NCI-H524 (cell line): ENCODE measurements around the gene MOGAT2.

Source experiments
- DNase-seq, 2 experiments: peaks; one replicate each; lab custom pipeline; 2025; lab: John Stamatoyannopoulos, UW

Gene MOGAT2

GRCh38 chr11:75781296-75781695, 63.7 kb downstream of the MOGAT2 start:
- DNase-seq, result no peak

DNA sequence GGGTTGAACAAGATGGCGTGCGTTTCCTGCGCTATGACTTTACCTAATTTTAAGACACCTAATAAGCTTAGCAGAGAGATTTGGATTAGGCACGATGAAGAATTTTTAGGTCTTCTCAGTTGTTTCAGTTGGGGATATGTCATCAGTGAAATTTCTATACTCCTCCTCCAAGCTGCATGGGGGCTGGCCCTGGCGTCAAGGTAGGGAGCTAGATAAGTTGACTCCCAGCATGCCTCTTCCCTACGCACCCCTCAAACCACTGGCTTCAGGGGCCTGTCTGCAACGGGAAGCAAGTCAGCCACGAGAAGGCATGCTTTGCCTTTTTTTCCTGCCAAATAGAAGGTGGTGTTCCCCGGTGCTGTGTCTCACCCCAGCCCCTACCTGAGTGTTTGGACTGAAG, 64.2 kb downstream of the MOGAT2 start:
- DNase-seq, result no peak
